ENCODE results near the gene SLC5A1. TPM values are rescaled to one million over a fixed set of nuclear protein-coding genes. Genes with fewer than 3 reads are reported as not detected.

SLC5A1 gene
- polyA plus RNA-seq, 3 donors, result not detected

- Histone ChIP-seq H3K4me2 (replicated peaks; ENCODE audit: extremely low read depth, low read length, poor library complexity, severe bottlenecking) (no peak overlapping the region), H3K79me2 (ENCODE audit: insufficient read depth, low read length) (no peaks in the 10 kb centered on the region), H3K4me1 (ENCODE audit: control insufficient read depth in 1 of 2, insufficient read depth in 2 of 2, low read length in 2 of 2) (peaks cover 15 to 29% of the 10 kb centered on the region in 2 donors), H2AFZ (ENCODE audit: insufficient read depth, low read depth, low read length, poor library complexity, severe bottlenecking) (no peak overlapping the region), H4K20me1 (ENCODE audit: insufficient read depth, low read length) (no peaks in the 10 kb centered on the region), H3K9ac (ENCODE audit: insufficient read depth, low read length, poor library complexity, severe bottlenecking) (no peak overlapping the region), H3K36me3 (replicated peaks in 1 of 2; ENCODE audit: control insufficient read depth in 1 of 2, insufficient read depth in 2 of 2, low read length in 2 of 2) (no peaks in the 10 kb centered on the region), H3K27me3 (ENCODE audit: control insufficient read depth in 2 of 2, insufficient read depth in 2 of 2, low read length in 2 of 2) (no peaks in the 10 kb centered on the region), H3K9me3 (replicated peaks in 1 of 2; ENCODE audit: control insufficient read depth in 1 of 2, insufficient read depth in 1 of 2, low read length in 2 of 2) (no peaks in the 10 kb centered on the region), H3K27ac (ENCODE audit: low read depth in 1 of 2, low read length in 2 of 2) (no peak overlapping the region), H3K4me3 (replicated peaks in 1 of 3; ENCODE audit: low read depth in 2 of 3, low read length in 3 of 3) (no peak overlapping the region)
- WGBS (ENCODE audit: insufficient coverage), result 53% methylated on average over 5 of the region's 5 CpGs
- DNase-seq, result peak; percentile 51 to 80 (median 55)
- Mint-ChIP-seq H3K4me3 (peak overlapping the region in 1 of 2 donors; percentile 60), H3K4me1 (peaks cover 25% of the 10 kb centered on the region), H3K27me3 (ENCODE audit: low read depth in 3 of 3) (peaks cover 12 to 15% (median 13%) of the 10 kb centered on the region in 3 donors), H3K27ac (peak overlapping the region in 2 of 7 donors; percentile 5 to 76), H3K36me3 (no peaks in the 10 kb centered on the region), H3K9me3 (no peaks in the 10 kb centered on the region)
- TF ChIP-seq CTCF (IDR thresholded peaks at IDR 0.05), result no peak
- intact Hi-C loops (cut with micrococcal nuclease), result no loop called here
Measured at GRCh38 chr22:32050678-32051515, 7.8 kb downstream of the SLC5A1 start.

- intact Hi-C loops (cut with micrococcal nuclease), result no loop called here
- Histone ChIP-seq H3K27me3 (ENCODE audit: control insufficient read depth in 2 of 2, insufficient read depth in 2 of 2, low read length in 2 of 2) (no peaks in the 10 kb centered on the region), H3K9me3 (replicated peaks in 1 of 2; ENCODE audit: control insufficient read depth in 1 of 2, insufficient read depth in 1 of 2, low read length in 2 of 2) (no peaks in the 10 kb centered on the region), H2AFZ (ENCODE audit: insufficient read depth, low read depth, low read length, poor library complexity, severe bottlenecking) (no peak overlapping the region), H3K79me2 (ENCODE audit: insufficient read depth, low read length) (no peaks in the 10 kb centered on the region), H3K4me2 (replicated peaks; ENCODE audit: extremely low read depth, low read length, poor library complexity, severe bottlenecking) (no peak overlapping the region), H3K27ac (ENCODE audit: low read depth in 1 of 2, low read length in 2 of 2) (no peak overlapping the region), H3K9ac (ENCODE audit: insufficient read depth, low read length, poor library complexity, severe bottlenecking) (no peak overlapping the region), H4K20me1 (ENCODE audit: insufficient read depth, low read length) (no peaks in the 10 kb centered on the region), H3K4me1 (ENCODE audit: control insufficient read depth in 1 of 2, insufficient read depth in 2 of 2, low read length in 2 of 2) (peaks cover 15 to 29% of the 10 kb centered on the region in 2 donors), H3K36me3 (replicated peaks in 1 of 2; ENCODE audit: control insufficient read depth in 1 of 2, insufficient read depth in 2 of 2, low read length in 2 of 2) (no peaks in the 10 kb centered on the region), H3K4me3 (replicated peaks in 1 of 3; ENCODE audit: low read depth in 2 of 3, low read length in 3 of 3) (peak overlapping the region in 1 of 3 experiments; percentile 10)
- Mint-ChIP-seq H3K27me3 (ENCODE audit: low read depth in 3 of 3) (peaks cover 4 to 12% (median 7%) of the 10 kb centered on the region in 3 donors), H3K36me3 (no peaks in the 10 kb centered on the region), H3K9me3 (no peaks in the 10 kb centered on the region), H3K4me1 (peaks cover 25% of the 10 kb centered on the region), H3K27ac (peak overlapping the region in 1 of 7 donors; percentile 50), H3K4me3 (no peak overlapping the region)
- WGBS (ENCODE audit: insufficient coverage), result 100% methylated on average over 2 of the region's 2 CpGs
- DNase-seq, result no peak
- no peak for TF ChIP-seq CTCF (IDR thresholded peaks at IDR 0.05)
Measured at GRCh38 chr22:32052244-32052643, 9.2 kb downstream of the SLC5A1 start.

Data from CD14-positive monocyte (primary cell).